CD4-positive, CD25-positive, alpha-beta regulatory T cell (primary cell): Measurements from ENCODE around the gene ZNF619. TPM values are rescaled to one million over a fixed set of nuclear protein-coding genes. Genes with fewer than 3 reads are reported as not detected.

ENCODE experiments used
- ATAC-seq, 2 donors: fragments of 150-1000 bp; cut with Tn5 transposase; one replicate each; pipeline ENCODE4 v1.10.0; 2021; ENCODE audit warnings: low read depth in 2 of 2, moderate number of reproducible peaks in 2 of 2, moderate library complexity in 1 of 2
- DNase-seq, 3 donors: peaks; one replicate each; pipeline versions ENCODE4 v3.0.0 to v3.0.0-alpha.2; 2012 to 2022; ENCODE audit warnings: mixed read lengths in 1 of 3
- H3K27ac ChIP-seq: one replicate; pipeline ENCODE4 v1.7.0; 2013; ENCODE audit warnings: mild to moderate bottlenecking, low read length; ENCODE audit not compliant: insufficient read depth, poor library complexity, severe bottlenecking
- H3K27me3 ChIP-seq: one replicate; pipeline ENCODE4 v1.7.0; 2013; ENCODE audit warnings: low read length; ENCODE audit not compliant: control insufficient read depth, insufficient read depth
- H3K36me3 ChIP-seq: one replicate; pipeline ENCODE4 v1.7.0; 2013; ENCODE audit warnings: mild to moderate bottlenecking, low read length, moderate library complexity; ENCODE audit not compliant: control insufficient read depth, insufficient read depth
- H3K4me1 ChIP-seq: 2 replicates; pipeline ENCODE4 v1.7.0; 2013; ENCODE audit warnings: mild to moderate bottlenecking, low read length; ENCODE audit not compliant: insufficient read depth, control insufficient read depth, poor library complexity, severe bottlenecking
- H3K4me3 ChIP-seq: one replicate; pipeline ENCODE4 v1.7.0; 2013; ENCODE audit warnings: low read depth, mild to moderate bottlenecking, low read length, moderate library complexity
- H3K9me3 ChIP-seq, 2 experiments: 1 replicate in 1 of 2; 2 replicates in 1 of 2; pipeline ENCODE4 v1.7.0; 2013; ENCODE audit warnings: low read length in 2 of 2, mild to moderate bottlenecking in 1 of 2, moderate library complexity in 1 of 2; ENCODE audit not compliant: control insufficient read depth in 2 of 2
- H3K27ac Mint-ChIP-seq, 3 donors: one replicate each; pipeline ENCODE4 v1.8.0; 2020 to 2022; ENCODE audit warnings: mild to moderate bottlenecking in 3 of 3, mixed read lengths in 3 of 3, moderate library complexity in 2 of 3
- H3K27me3 Mint-ChIP-seq: one replicate; pipeline ENCODE4 v1.8.0; 2022; ENCODE audit warnings: mild to moderate bottlenecking, mixed read lengths
- H3K36me3 Mint-ChIP-seq: one replicate; pipeline ENCODE4 v1.8.0; 2020; ENCODE audit warnings: mixed read lengths
- H3K4me1 Mint-ChIP-seq, 4 donors: one replicate each; pipeline ENCODE4 v1.8.0; 2020 to 2022; ENCODE audit warnings: mixed read lengths in 4 of 4, mild to moderate bottlenecking in 1 of 4
- H3K4me3 Mint-ChIP-seq, 4 donors: one replicate each; pipeline ENCODE4 v1.8.0; 2020 to 2022; ENCODE audit warnings: mild to moderate bottlenecking in 4 of 4, mixed read lengths in 4 of 4, moderate library complexity in 3 of 4
- H3K9me3 Mint-ChIP-seq, 7 donors: one replicate each; pipeline ENCODE4 v1.8.0; 2020 to 2022; ENCODE audit warnings: mixed read lengths in 7 of 7, mild to moderate bottlenecking in 3 of 7, moderate library complexity in 2 of 7
- polyA plus RNA-seq, 4 donors: library from polyadenylated mRNA; unstranded; fragments of 300-500 nt; fragmentation: Illumina TruSeq; gene quantifications; one replicate each; pipeline ENCODE4 v1.2.3, GENCODE V29; 2021
- total RNA-seq: library from RNA; stranded (reverse); gene quantifications from one replicate; pipeline ENCODE4 v1.2.3, GENCODE V29; 2022

ZNF619 gene
- total and polyA plus RNA-seq, 5 donors from 2014 or later, result 2.1 to 5.3 (median 3.4) TPM

DNA sequence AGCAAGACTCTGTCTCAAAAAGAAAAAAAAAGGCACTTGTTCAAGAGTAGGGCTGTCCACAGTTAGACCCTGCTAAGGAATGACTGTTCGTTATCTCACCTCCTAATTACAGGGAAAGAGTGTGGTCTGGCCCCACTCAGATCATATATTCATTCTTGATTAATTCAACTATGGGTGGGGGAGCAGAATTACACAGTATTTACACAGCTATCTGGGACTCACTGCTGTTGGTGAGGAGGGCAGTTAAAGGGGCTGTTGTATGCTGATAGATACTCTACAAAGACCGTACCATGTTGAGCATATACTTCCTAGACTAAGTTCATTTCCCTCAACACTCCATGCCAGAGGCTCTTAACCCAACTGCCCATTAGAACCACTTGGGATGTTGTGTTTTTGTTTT is 25.1 kb downstream of the ZNF619 start:
- Histone ChIP-seq H3K27me3 (no peaks in the 10 kb centered on the region), H3K36me3 (no peaks in the 10 kb centered on the region), H3K4me1 (peaks cover 11% of the 10 kb centered on the region), H3K9me3 (no peaks in the 10 kb centered on the region), H3K4me3 (no peak overlapping the region), H3K27ac (no peak overlapping the region)
- no peak overlapping the region for H3K27ac Mint-ChIP-seq
- H3K36me3 Mint-ChIP-seq, result peaks cover 8% of the 10 kb centered on the region
- H3K4me3 Mint-ChIP-seq, result no peak overlapping the region
- ATAC-seq, result no peak
- H3K27me3 Mint-ChIP-seq, result no peaks in the 10 kb centered on the region
- H3K4me1 Mint-ChIP-seq, result peaks cover 4 to 21% (median 12%) of the 10 kb centered on the region in 4 donors
- DNase-seq, result no peak
- H3K9me3 Mint-ChIP-seq, result peaks cover 0 to 1% (median 0%) of the 10 kb centered on the region in 7 donors

DNA sequence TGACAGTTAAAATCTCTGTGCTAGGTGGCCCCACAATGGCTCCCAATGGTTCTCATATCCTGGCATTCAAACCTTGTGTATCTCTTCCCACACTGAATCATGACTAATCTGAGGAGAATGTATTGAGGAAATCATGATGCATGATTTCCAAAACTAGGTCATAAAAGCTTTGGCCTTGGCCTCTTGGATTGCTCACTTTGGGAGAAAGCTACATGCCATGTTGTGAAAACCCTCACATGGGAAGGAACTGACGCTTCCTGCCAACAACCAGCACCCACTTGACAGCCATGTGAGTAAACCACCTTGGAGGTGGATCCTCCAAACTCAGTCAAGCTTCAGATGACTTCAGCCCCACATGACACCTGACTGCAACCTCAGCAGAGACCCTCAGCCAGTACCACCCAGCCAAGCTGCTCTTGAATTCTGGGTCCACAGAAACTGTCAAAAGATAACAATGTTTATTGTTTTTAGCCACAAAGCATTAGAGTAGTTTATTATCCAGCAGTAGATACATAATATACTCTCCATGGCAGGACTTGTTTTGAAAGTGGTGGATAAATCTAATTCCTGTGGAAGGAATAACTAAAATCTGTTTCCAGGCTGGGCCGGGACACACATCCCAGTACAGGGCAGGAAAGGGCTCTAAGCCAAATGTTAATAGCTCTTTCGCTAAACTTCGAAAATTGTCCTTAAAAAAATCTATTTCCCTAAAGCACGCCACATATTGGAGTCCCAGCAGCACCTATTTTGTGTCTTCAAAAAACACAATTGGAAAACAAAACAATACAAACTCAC is 27.9 kb downstream of the ZNF619 start:
- peaks cover 4 to 23% (median 12%) of the 10 kb centered on the region in 4 donors for H3K4me1 Mint-ChIP-seq
- no peaks in the 10 kb centered on the region for H3K36me3 ChIP-seq
- no peak overlapping the region for H3K27ac ChIP-seq
- no peak for ATAC-seq
- no peaks in the 10 kb centered on the region for H3K9me3 ChIP-seq
- peaks cover under 1% of the 10 kb centered on the region for H3K36me3 Mint-ChIP-seq
- no peaks in the 10 kb centered on the region for H3K27me3 ChIP-seq
- H3K4me1 ChIP-seq, result peaks cover 11% of the 10 kb centered on the region
- peak overlapping the region in 2 of 3 donors; percentile 91 to 92 for H3K27ac Mint-ChIP-seq
- H3K27me3 Mint-ChIP-seq, result no peaks in the 10 kb centered on the region
- peak overlapping the region; percentile 95 to 98 (median 96) for H3K4me3 Mint-ChIP-seq
- H3K9me3 Mint-ChIP-seq, result peaks cover 0 to 1% (median 0%) of the 10 kb centered on the region in 7 donors
- H3K4me3 ChIP-seq, result no peak overlapping the region
- no peak for DNase-seq

DNA sequence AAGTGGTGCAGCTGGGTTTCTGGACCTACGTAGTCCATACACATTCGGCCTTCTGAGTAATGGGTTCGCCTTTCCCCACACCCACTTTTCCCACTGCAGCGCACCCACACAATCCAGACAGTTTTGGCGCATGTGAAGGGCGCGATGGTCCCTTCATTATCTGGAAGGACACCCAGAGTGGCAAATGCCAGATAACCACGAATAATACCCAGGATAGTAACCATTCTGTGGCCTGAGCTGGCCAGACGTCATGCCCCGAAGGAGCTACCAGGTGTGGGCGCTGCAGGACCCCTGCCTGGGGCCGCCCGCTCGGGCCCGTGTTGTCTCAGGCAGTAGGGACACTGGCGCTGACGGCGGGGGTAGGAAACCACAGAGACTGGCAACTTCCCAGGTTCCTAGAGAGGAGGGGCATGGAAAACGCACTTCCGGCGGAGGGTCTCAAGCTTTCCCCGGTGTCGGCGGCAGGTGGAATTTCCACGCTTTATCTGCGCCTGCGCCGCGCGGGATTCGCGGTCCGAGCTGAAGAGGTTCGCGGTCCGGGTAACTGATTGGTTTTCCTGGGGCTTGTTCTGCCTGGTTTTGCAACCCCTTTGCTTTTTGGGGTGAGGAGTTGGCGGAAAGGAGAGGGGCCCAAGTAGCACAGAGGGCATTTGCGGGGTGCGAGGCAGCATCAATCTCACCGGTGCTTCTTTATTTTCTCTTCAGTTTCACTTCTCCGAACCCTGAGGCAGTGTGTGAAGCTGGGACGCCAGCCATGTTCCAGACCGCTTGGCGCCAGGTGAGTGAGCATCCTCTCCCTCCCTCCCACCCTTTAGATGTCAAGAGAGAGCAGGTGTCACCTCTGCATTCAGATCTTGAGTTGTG is 28.9 kb downstream of the ZNF619 start, which contains the start of gene ZNF620:
Gene ZNF620, plus strand, starts transcription at position 441 of the 864 bp plus-strand sequence. Its CDS starts 314 bp downstream, at position 755.
- no peak within 1 kb of the TSS for H3K27ac ChIP-seq
- DNase-seq (peak; percentile 22 to 51 (median 36)), ATAC-seq (peak; percentile 65 to 68)
- peaks cover 11% of the 10 kb centered on the region for H3K4me1 ChIP-seq
- Mint-ChIP-seq H3K36me3 (peaks cover 7% of the 10 kb centered on the region), H3K27me3 (no peaks in the 10 kb centered on the region), H3K4me1 (peaks cover 4 to 23% (median 12%) of the 10 kb centered on the region in 4 donors), H3K9me3 (peaks cover 0 to 1% (median 0%) of the 10 kb centered on the region in 7 donors), H3K27ac (peak within 1 kb of the TSS; percentile 80 to 92 (median 91)), H3K4me3 (peak within 1 kb of the TSS; percentile 95 to 98 (median 96))
- no peaks in the 10 kb centered on the region for H3K36me3 ChIP-seq
- no peaks in the 10 kb centered on the region for H3K9me3 ChIP-seq
- no peaks in the 10 kb centered on the region for H3K27me3 ChIP-seq
- peak within 1 kb of the TSS; percentile 81 for H3K4me3 ChIP-seq

DNA sequence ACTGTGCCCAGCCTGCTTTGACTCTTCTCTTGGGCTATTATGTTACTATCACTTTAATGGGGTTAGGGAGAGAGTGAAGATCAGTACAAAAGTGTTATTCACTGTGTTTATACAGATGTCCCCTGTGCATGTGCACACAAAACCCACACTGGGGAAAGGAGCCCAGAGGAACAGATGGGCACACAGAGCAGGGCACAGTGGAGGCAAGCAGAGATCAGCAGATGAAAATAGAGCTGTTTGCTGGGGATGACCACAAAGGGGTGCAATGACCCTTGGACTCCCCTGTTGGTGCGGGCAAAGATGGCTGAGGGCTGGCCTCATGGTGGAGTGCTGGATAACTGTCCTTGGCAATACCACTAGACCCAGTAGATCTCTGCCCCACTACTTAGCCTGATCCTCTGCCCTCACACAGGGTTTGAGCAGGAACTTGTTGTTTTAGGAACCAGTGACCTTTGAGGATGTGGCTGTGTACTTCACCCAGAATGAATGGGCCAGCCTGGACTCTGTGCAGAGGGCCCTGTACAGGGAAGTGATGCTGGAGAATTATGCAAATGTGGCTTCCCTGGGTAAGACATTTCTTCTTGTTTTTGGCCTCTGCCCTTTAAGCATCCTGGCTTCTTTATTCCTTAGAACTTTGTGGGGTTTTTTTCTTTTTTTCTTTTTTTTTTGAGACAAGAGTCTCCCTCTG is 34.3 kb downstream of the ZNF619 start:
- Mint-ChIP-seq H3K36me3 (peaks cover 21% of the 10 kb centered on the region), H3K9me3 (no peaks in the 10 kb centered on the region), H3K27me3 (no peaks in the 10 kb centered on the region), H3K4me3 (no peak overlapping the region), H3K27ac (peak overlapping the region in 1 of 3 donors; percentile 5), H3K4me1 (peaks cover 4 to 11% (median 8%) of the 10 kb centered on the region in 4 donors)
- no peak overlapping the region for H3K4me3 ChIP-seq
- DNase-seq (no peak), ATAC-seq (no peak)
- no peaks in the 10 kb centered on the region for H3K27me3 ChIP-seq
- H3K9me3 ChIP-seq, result no peaks in the 10 kb centered on the region
- no peak overlapping the region for H3K27ac ChIP-seq
- peaks cover 6% of the 10 kb centered on the region for H3K4me1 ChIP-seq
- H3K36me3 ChIP-seq, result no peaks in the 10 kb centered on the region

DNA sequence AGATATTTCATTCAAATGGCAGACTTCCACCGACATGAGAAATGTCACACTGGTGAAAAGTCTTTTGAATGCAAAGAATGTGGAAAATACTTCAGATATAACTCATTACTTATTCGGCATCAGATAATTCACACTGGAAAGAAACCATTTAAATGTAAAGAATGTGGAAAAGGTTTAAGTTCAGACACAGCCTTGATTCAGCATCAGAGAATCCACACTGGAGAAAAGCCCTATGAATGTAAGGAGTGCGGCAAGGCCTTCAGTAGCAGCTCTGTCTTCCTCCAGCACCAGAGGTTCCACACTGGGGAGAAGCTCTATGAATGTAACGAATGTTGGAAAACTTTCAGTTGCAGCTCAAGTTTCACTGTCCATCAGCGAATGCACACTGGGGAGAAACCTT is 39.3 kb downstream of the ZNF619 start:
- no peak overlapping the region for H3K4me3 Mint-ChIP-seq
- H3K27me3 ChIP-seq, result no peaks in the 10 kb centered on the region
- no peak for DNase-seq
- no peaks in the 10 kb centered on the region for H3K36me3 ChIP-seq
- no peak overlapping the region for H3K27ac Mint-ChIP-seq
- H3K27me3 Mint-ChIP-seq, result no peaks in the 10 kb centered on the region
- H3K4me3 ChIP-seq, result no peak overlapping the region
- no peaks in the 10 kb centered on the region for H3K9me3 ChIP-seq
- no peaks in the 10 kb centered on the region for H3K4me1 ChIP-seq
- H3K36me3 Mint-ChIP-seq, result peaks cover 18% of the 10 kb centered on the region
- H3K27ac ChIP-seq, result no peak overlapping the region
- H3K4me1 Mint-ChIP-seq, result no peaks in the 10 kb centered on the region
- no peak for ATAC-seq
- H3K9me3 Mint-ChIP-seq, result no peaks in the 10 kb centered on the region

DNA sequence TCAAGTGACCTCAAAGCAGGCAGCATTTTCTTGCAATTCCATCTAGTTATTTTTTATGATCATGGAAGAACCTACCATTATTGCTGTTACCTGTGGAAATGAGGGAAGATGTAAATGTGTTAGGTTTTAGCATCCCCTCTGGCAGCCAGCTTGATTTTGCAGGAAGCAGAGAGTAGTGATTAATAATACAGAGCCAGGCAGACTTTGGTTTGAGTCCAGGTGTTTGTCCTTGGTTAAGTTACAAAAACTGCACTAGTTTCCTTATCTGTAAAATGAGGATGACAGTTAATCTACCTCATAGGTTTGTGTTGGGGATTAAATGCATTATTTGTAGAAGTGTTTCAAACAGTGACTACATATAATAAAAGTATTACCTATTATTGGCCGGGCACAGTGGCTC is 41.1 kb downstream of the ZNF619 start:
- Histone ChIP-seq H3K9me3 (no peaks in the 10 kb centered on the region), H3K27ac (no peak overlapping the region), H3K36me3 (no peaks in the 10 kb centered on the region), H3K27me3 (no peaks in the 10 kb centered on the region), H3K4me1 (no peaks in the 10 kb centered on the region), H3K4me3 (no peak overlapping the region)
- no peak overlapping the region for H3K4me3 Mint-ChIP-seq
- H3K27me3 Mint-ChIP-seq, result no peaks in the 10 kb centered on the region
- H3K27ac Mint-ChIP-seq, result no peak overlapping the region
- H3K9me3 Mint-ChIP-seq, result peaks cover 0 to 1% (median 0%) of the 10 kb centered on the region in 7 donors
- no peak for ATAC-seq
- no peak for DNase-seq
- peaks cover 11% of the 10 kb centered on the region for H3K36me3 Mint-ChIP-seq
- H3K4me1 Mint-ChIP-seq, result peaks cover 0 to 6% (median under 1%) of the 10 kb centered on the region in 4 donors

DNA sequence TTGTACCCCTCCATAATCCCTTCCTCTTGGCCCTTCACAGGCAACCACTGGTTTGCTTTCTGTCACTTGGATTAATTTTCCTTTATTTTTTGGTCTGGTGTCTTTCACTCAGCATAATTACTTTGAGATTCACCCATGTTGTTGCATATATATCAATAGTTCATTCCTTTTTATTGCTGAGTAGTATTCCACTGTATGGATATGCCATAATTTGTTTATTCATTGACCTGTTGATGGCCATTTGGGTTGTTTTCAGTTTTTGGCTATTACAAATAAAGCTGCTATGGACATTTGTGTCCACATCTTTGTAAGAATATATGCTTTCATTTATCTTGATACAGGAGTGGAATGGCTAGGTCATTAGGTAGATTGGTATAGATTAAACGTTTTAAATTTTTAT is 41.9 kb downstream of the ZNF619 start:
- peak overlapping the region in 1 of 4 donors; percentile 29 for H3K4me3 Mint-ChIP-seq
- no peak overlapping the region for H3K4me3 ChIP-seq
- DNase-seq, result no peak
- H3K4me1 Mint-ChIP-seq, result peaks cover 0 to 9% (median 5%) of the 10 kb centered on the region in 4 donors
- H3K9me3 Mint-ChIP-seq, result peaks cover 0 to 1% (median 0%) of the 10 kb centered on the region in 7 donors
- peaks cover under 1% of the 10 kb centered on the region for H3K4me1 ChIP-seq
- no peak overlapping the region for H3K27ac Mint-ChIP-seq
- H3K27ac ChIP-seq, result no peak overlapping the region
- no peaks in the 10 kb centered on the region for H3K36me3 ChIP-seq
- no peaks in the 10 kb centered on the region for H3K9me3 ChIP-seq
- H3K27me3 Mint-ChIP-seq, result no peaks in the 10 kb centered on the region
- H3K36me3 Mint-ChIP-seq, result peaks cover 11% of the 10 kb centered on the region
- no peaks in the 10 kb centered on the region for H3K27me3 ChIP-seq
- ATAC-seq, result no peak
